Kidney epithelial cell (primary cell): ENCODE data around the gene EFS. TPM values are rescaled to one million over a fixed set of nuclear protein-coding genes. Genes with fewer than 3 reads are reported as not detected.

Experiments used
- DNase-seq: peaks from one replicate; pipeline ENCODE4 v3.0.0-alpha.2; 2010; ENCODE audit warnings: low read depth
- H3K27me3 ChIP-seq: 2 replicates; pipeline ENCODE4 v1.6.0; 2011; ENCODE audit warnings: low read length; ENCODE audit not compliant: control insufficient read depth, insufficient read depth
- H3K36me3 ChIP-seq: 2 replicates; pipeline ENCODE4 v1.5.1; 2011; ENCODE audit warnings: low read length; ENCODE audit not compliant: control insufficient read depth, insufficient read depth
- H3K4me3 ChIP-seq: 2 replicates; pipeline ENCODE4 v1.5.1; 2011; ENCODE audit warnings: low read depth, mild to moderate bottlenecking, control low read depth, low read length
- CTCF ChIP-seq: IDR thresholded peaks from 2 replicates; pipeline ENCODE4 v1.5.1; 2011; ENCODE audit warnings: mild to moderate bottlenecking, moderate library complexity, low read length, control low read depth, inconsistent platforms; ENCODE audit not compliant: insufficient read depth, poor library complexity, severe bottlenecking
- total RNA-seq: library from RNA; depleted of rRNA; stranded (reverse); fragments of >200 nt; gene quantifications from 2 replicates; pipeline ENCODE4 v1.2.3, GENCODE V29; 2015

Gene EFS
- total RNA-seq, 1 donor from 2014 or later, result 10.8 TPM

GRCh38 chr14:23373041-23373440 lies 8.1 kb upstream of the EFS start:
- H3K27me3 ChIP-seq, result peaks cover 9% of the 10 kb centered on the region
- no peak for DNase-seq
- H3K36me3 ChIP-seq, result no peaks in the 10 kb centered on the region
- no peak overlapping the region for H3K4me3 ChIP-seq
- no peak for TF ChIP-seq CTCF

- no peaks in the 10 kb centered on the region for H3K36me3 ChIP-seq
- no peak for TF ChIP-seq CTCF
- H3K4me3 ChIP-seq, result no peak within 1 kb of the TSS
- H3K27me3 ChIP-seq, result peaks cover 13% of the 10 kb centered on the region
- DNase-seq, result no peak
These were observed 7.5 kb upstream of the EFS start, which contains the start of gene IL25 for GRCh38 chr14:23372509-23372908. TSS of gene IL25 (plus strand) at chr14:23372809.

GRCh38 chr14:23371865-23372264 lies 6.9 kb upstream of the EFS start:
- H3K4me3 ChIP-seq, result no peak overlapping the region
- no peaks in the 10 kb centered on the region for H3K36me3 ChIP-seq
- no peak for TF ChIP-seq CTCF
- no peak for DNase-seq
- H3K27me3 ChIP-seq, result peaks cover 10% of the 10 kb centered on the region

- H3K27me3 ChIP-seq, result peaks cover 17% of the 10 kb centered on the region
- no peak for DNase-seq
- H3K36me3 ChIP-seq, result no peaks in the 10 kb centered on the region
- TF ChIP-seq CTCF, result no peak
- no peak overlapping the region for H3K4me3 ChIP-seq
These were observed 5.2 kb upstream of the EFS start for GRCh38 chr14:23370221-23370620.

- DNase-seq, result no peak
- H3K4me3 ChIP-seq, result peak overlapping the region; percentile 43
- H3K27me3 ChIP-seq, result peaks cover 17% of the 10 kb centered on the region
- no peak for TF ChIP-seq CTCF
- no peaks in the 10 kb centered on the region for H3K36me3 ChIP-seq
These were observed 1.5 kb upstream of the EFS start for GRCh38 chr14:23366426-23366921.

- TF ChIP-seq CTCF, result no peak
- peak overlapping the region; percentile 43 for H3K4me3 ChIP-seq
- H3K27me3 ChIP-seq, result peaks cover 17% of the 10 kb centered on the region
- DNase-seq, result peak; percentile 16
- H3K36me3 ChIP-seq, result no peaks in the 10 kb centered on the region
These were observed 907 bp upstream of the EFS start for GRCh38 chr14:23365732-23366425.
